PFSK-1 (cell line): ENCODE measurements around the gene INVS.
A peak's percentile ranks its signal among the peaks of the same experiment; 100 is the strongest.

Experiments
- POLR2AphosphoS5 ChIP-seq: IDR thresholded peaks from 2 replicates; pipeline ENCODE4 v1.6.1; 2012; ENCODE audit warnings: low read depth, mild to moderate bottlenecking, control low read depth, low read length, moderate library complexity
- SIN3A ChIP-seq: IDR thresholded peaks from 2 replicates; pipeline ENCODE4 v1.6.1; 2012; ENCODE audit warnings: mild to moderate bottlenecking, low read length, moderate library complexity, borderline replicate concordance; ENCODE audit not compliant: insufficient read depth
- TAF1 ChIP-seq: IDR thresholded peaks from 2 replicates; pipeline ENCODE4 v1.6.1; 2012; ENCODE audit warnings: low read length, control low read depth, borderline replicate concordance; ENCODE audit not compliant: insufficient read depth
- TF ChIP-seq, protein P1 (sequence below), 2 experiments: IDR thresholded peaks; 2 replicates each; pipeline versions ENCODE4 v1.6.1 to v1.8.0; 2011 to 2012; ENCODE audit warnings: low read depth in 2 of 2, low read length in 2 of 2, control low read depth in 1 of 2, inconsistent platforms in 1 of 2, mild to moderate bottlenecking in 1 of 2, moderate library complexity in 1 of 2; ENCODE audit not compliant: insufficient read depth in 1 of 2

GRCh38 chr9:100098887-100099721 is at the start of gene INVS, which contains the start of gene ERP44:
- TF ChIP-seq POLR2AphosphoS5, result peak; percentile 76
- TF ChIP-seq, protein P1, sequence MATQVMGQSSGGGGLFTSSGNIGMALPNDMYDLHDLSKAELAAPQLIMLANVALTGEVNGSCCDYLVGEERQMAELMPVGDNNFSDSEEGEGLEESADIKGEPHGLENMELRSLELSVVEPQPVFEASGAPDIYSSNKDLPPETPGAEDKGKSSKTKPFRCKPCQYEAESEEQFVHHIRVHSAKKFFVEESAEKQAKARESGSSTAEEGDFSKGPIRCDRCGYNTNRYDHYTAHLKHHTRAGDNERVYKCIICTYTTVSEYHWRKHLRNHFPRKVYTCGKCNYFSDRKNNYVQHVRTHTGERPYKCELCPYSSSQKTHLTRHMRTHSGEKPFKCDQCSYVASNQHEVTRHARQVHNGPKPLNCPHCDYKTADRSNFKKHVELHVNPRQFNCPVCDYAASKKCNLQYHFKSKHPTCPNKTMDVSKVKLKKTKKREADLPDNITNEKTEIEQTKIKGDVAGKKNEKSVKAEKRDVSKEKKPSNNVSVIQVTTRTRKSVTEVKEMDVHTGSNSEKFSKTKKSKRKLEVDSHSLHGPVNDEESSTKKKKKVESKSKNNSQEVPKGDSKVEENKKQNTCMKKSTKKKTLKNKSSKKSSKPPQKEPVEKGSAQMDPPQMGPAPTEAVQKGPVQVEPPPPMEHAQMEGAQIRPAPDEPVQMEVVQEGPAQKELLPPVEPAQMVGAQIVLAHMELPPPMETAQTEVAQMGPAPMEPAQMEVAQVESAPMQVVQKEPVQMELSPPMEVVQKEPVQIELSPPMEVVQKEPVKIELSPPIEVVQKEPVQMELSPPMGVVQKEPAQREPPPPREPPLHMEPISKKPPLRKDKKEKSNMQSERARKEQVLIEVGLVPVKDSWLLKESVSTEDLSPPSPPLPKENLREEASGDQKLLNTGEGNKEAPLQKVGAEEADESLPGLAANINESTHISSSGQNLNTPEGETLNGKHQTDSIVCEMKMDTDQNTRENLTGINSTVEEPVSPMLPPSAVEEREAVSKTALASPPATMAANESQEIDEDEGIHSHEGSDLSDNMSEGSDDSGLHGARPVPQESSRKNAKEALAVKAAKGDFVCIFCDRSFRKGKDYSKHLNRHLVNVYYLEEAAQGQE (IDR thresholded peaks at IDR 0.05; ENCODE audit: insufficient read depth in 1 of 2, low read depth in 2 of 2, low read length in 2 of 2), result no peak
- peak; percentile 19; the same call in 1 of the 2 replicates for TF ChIP-seq SIN3A
- peak; percentile 68 for TF ChIP-seq TAF1
